Suprapubic skin (tissue), 3 donors: ENCODE measurements around the gene PDE11A.

Experiments
- POLR2A ChIP-seq, 2 donors: fragments of 450-650 bp; IDR thresholded peaks; one replicate each; pipeline ENCODE4 v1.6.1; 2017; ENCODE audit warnings: antibody characterized with exemption in 2 of 2, mild to moderate bottlenecking in 2 of 2, moderate library complexity in 2 of 2
- TF ChIP-seq, protein P1 (sequence below), 2 donors: fragments of 200-600 bp in 1 of 2; fragments of 450-650 bp in 1 of 2; sonication (generic) in 1 of 2; IDR thresholded peaks; one replicate each; pipeline ENCODE4 v1.5.1; 2016 to 2019; ENCODE audit warnings: antibody characterized with exemption in 2 of 2, mild to moderate bottlenecking in 1 of 2, moderate library complexity in 1 of 2

DNA sequence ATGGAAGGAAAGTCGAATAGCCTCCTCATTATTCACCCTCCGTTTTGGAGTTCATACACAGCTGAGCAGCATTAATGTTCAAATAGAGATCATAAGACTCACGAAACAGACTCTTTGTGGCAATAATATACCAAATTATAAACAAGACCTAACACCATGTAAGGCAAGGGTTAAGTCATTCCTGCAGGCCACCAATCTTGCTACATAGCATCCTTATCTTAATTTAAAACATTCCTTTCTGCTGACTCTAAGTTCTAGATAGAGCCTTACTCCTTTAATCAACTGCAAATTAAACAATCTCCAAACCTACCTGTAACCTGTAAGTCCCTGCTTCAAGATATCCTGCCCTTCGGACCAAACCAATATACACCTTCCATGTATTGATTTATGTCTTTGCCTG lies 178.0 kb downstream of the PDE11A start:
- TF ChIP-seq POLR2A (IDR thresholded peaks at IDR 0.05), result no peak
- TF ChIP-seq, protein P1, sequence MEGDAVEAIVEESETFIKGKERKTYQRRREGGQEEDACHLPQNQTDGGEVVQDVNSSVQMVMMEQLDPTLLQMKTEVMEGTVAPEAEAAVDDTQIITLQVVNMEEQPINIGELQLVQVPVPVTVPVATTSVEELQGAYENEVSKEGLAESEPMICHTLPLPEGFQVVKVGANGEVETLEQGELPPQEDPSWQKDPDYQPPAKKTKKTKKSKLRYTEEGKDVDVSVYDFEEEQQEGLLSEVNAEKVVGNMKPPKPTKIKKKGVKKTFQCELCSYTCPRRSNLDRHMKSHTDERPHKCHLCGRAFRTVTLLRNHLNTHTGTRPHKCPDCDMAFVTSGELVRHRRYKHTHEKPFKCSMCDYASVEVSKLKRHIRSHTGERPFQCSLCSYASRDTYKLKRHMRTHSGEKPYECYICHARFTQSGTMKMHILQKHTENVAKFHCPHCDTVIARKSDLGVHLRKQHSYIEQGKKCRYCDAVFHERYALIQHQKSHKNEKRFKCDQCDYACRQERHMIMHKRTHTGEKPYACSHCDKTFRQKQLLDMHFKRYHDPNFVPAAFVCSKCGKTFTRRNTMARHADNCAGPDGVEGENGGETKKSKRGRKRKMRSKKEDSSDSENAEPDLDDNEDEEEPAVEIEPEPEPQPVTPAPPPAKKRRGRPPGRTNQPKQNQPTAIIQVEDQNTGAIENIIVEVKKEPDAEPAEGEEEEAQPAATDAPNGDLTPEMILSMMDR (IDR thresholded peaks at IDR 0.05), result no peak
